WTC11 (cell line): ENCODE data around the gene ISG15. TPM values are rescaled to one million over a fixed set of nuclear protein-coding genes. Genes with fewer than 3 reads are reported as not detected.

Experiments used
- ATAC-seq: fragments of 200-7000 bp; cut with Tn5 transposase; 2 replicates; pipeline ENCODE4 v1.10.0; 2021; ENCODE audit warnings: mild to moderate bottlenecking, moderate library complexity
- CTCF ChIA-PET: fragments of 300-600 bp; sonication (Branson Sonifier 250); formaldehyde crosslinking; loops from one replicate; lab custom pipeline; 2021; ENCODE audit warnings: antibody characterized with exemption; lab: Charles Lee
- POLR2A ChIA-PET: fragments of 350-600 bp; sonication (Branson Sonifier 250); formaldehyde crosslinking; loops from one replicate; lab custom pipeline; 2021; ENCODE audit warnings: antibody characterized with exemption; lab: Charles Lee
- DNase-seq: peaks from one replicate; pipeline ENCODE4 v3.0.0; 2021; ENCODE audit warnings: low spot score
- H3K27ac Mint-ChIP-seq: 2 replicates; pipeline ENCODE4 v1.8.0; 2021; ENCODE audit warnings: mixed read lengths
- H3K27me3 Mint-ChIP-seq: 2 replicates; pipeline ENCODE4 v1.8.0; 2021; ENCODE audit warnings: low read depth, mild to moderate bottlenecking, moderate library complexity, mixed read lengths
- H3K36me3 Mint-ChIP-seq: 2 replicates; pipeline ENCODE4 v1.8.0; 2021; ENCODE audit warnings: mixed read lengths
- H3K4me1 Mint-ChIP-seq: 2 replicates; pipeline ENCODE4 v1.8.0; 2022; ENCODE audit warnings: mixed read lengths
- H3K4me3 Mint-ChIP-seq: 2 replicates; pipeline ENCODE4 v1.8.0; 2021; ENCODE audit warnings: mild to moderate bottlenecking, moderate library complexity, mixed read lengths
- H3K9me3 Mint-ChIP-seq: 2 replicates; pipeline ENCODE4 v1.8.0; 2021; ENCODE audit warnings: mixed read lengths
- CBFB ChIP-seq: sonication (generic); formaldehyde crosslinking; IDR thresholded peaks from 2 replicates; pipeline ENCODE4 v1.8.1; 2022; ENCODE audit warnings: mild to moderate bottlenecking, low read depth, missing genetic modification reagents
- FOXK1 ChIP-seq: sonication (generic); formaldehyde crosslinking; IDR thresholded peaks from 2 replicates; pipeline ENCODE4 v1.8.0; 2022; ENCODE audit warnings: mild to moderate bottlenecking, moderate library complexity, missing genetic modification reagents
- NFYB ChIP-seq: sonication (generic); formaldehyde crosslinking; conservative IDR thresholded peaks from 2 replicates; pipeline ENCODE4 v1.8.0; 2022; ENCODE audit warnings: low read depth, missing genetic modification reagents
- RORB ChIP-seq: fragments of 250-450 bp; sonication (Bioruptor Pico); IDR thresholded peaks from 2 replicates; pipeline ENCODE4 v1.9.0; 2021; ENCODE audit warnings: mild to moderate bottlenecking
- SMAD3 ChIP-seq: sonication (generic); formaldehyde crosslinking; IDR thresholded peaks from 2 replicates; pipeline ENCODE4 v1.8.0; 2022; ENCODE audit warnings: missing genetic modification reagents, mild to moderate bottlenecking, borderline replicate concordance
- TCF7 ChIP-seq: sonication (generic); formaldehyde crosslinking; IDR thresholded peaks from 2 replicates; pipeline ENCODE4 v1.8.0; 2022; ENCODE audit warnings: mild to moderate bottlenecking, low read depth, missing genetic modification reagents, moderate library complexity
- ZBTB43 ChIP-seq: sonication (generic); formaldehyde crosslinking; IDR thresholded peaks from 2 replicates; pipeline ENCODE4 v1.8.1; 2023; ENCODE audit warnings: mild to moderate bottlenecking, missing genetic modification reagents
- ZNF423 ChIP-seq: fragments of 250-450 bp; sonication (Bioruptor Pico); IDR thresholded peaks from 2 replicates; pipeline ENCODE4 v2.1.2; 2022; ENCODE audit warnings: mild to moderate bottlenecking, moderate library complexity
- ZNF671 ChIP-seq: fragments of 250-450 bp; sonication (Bioruptor Pico); IDR thresholded peaks from 2 replicates; pipeline ENCODE4 v1.8.0; 2021; ENCODE audit warnings: mild to moderate bottlenecking
- total RNA-seq: library from RNA; stranded (reverse); gene quantifications from 3 replicates; pipeline ENCODE4 v1.2.3, GENCODE V29; 2021
- TF ChIP-seq, protein P1 (sequence below): fragments of 250-450 bp; sonication (Bioruptor Pico); IDR thresholded peaks from 2 replicates; pipeline ENCODE4 v1.8.0; 2021; ENCODE audit warnings: mild to moderate bottlenecking
- TF ChIP-seq, protein P2 (sequence below): fragments of 200-600 bp; IDR thresholded peaks from 2 replicates; pipeline ENCODE4 v1.8.0; 2022; ENCODE audit warnings: antibody characterized with exemption
- TF ChIP-seq, protein P3 (sequence below): sonication (generic); formaldehyde crosslinking; IDR thresholded peaks from 2 replicates; pipeline ENCODE4 v1.8.0; 2022; ENCODE audit warnings: mild to moderate bottlenecking, missing genetic modification reagents
- TF ChIP-seq, protein P4 (sequence below): sonication (generic); formaldehyde crosslinking; conservative IDR thresholded peaks from 2 replicates; pipeline ENCODE4 v1.8.1; 2023; ENCODE audit warnings: mild to moderate bottlenecking, low read depth, missing genetic modification reagents, moderate library complexity

The ISG15 gene
- total RNA-seq, 1 experiment from 2014 or later = 29.5 TPM

GRCh38 chr1:980602-981395, 32.5 kb upstream of the ISG15 start (continued):
- TF ChIP-seq, protein P1, sequence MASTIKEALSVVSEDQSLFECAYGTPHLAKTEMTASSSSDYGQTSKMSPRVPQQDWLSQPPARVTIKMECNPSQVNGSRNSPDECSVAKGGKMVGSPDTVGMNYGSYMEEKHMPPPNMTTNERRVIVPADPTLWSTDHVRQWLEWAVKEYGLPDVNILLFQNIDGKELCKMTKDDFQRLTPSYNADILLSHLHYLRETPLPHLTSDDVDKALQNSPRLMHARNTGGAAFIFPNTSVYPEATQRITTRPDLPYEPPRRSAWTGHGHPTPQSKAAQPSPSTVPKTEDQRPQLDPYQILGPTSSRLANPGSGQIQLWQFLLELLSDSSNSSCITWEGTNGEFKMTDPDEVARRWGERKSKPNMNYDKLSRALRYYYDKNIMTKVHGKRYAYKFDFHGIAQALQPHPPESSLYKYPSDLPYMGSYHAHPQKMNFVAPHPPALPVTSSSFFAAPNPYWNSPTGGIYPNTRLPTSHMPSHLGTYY = no peak
- no peak for TF ChIP-seq NFYB (CRISPR knock-in tag)

- ATAC-seq (no peak), DNase-seq (no peak)
- H3K9me3 Mint-ChIP-seq = peaks cover 3% of the 10 kb centered on the region
- no peak overlapping the region for H3K27ac Mint-ChIP-seq
- TF ChIP-seq, protein P2, sequence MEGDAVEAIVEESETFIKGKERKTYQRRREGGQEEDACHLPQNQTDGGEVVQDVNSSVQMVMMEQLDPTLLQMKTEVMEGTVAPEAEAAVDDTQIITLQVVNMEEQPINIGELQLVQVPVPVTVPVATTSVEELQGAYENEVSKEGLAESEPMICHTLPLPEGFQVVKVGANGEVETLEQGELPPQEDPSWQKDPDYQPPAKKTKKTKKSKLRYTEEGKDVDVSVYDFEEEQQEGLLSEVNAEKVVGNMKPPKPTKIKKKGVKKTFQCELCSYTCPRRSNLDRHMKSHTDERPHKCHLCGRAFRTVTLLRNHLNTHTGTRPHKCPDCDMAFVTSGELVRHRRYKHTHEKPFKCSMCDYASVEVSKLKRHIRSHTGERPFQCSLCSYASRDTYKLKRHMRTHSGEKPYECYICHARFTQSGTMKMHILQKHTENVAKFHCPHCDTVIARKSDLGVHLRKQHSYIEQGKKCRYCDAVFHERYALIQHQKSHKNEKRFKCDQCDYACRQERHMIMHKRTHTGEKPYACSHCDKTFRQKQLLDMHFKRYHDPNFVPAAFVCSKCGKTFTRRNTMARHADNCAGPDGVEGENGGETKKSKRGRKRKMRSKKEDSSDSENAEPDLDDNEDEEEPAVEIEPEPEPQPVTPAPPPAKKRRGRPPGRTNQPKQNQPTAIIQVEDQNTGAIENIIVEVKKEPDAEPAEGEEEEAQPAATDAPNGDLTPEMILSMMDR = no peak
- TF ChIP-seq ZBTB43 (CRISPR knock-in tag) (no peak), CBFB (CRISPR knock-in tag) (no peak), TCF7 (CRISPR knock-in tag) (no peak), SMAD3 (CRISPR knock-in tag) (no peak), ZNF671 (CRISPR knock-in tag) (no peak), RORB (CRISPR knock-in tag) (no peak), FOXK1 (CRISPR knock-in tag) (no peak), ZNF423 (CRISPR knock-in tag) (no peak)
- TF ChIP-seq, protein P3, sequence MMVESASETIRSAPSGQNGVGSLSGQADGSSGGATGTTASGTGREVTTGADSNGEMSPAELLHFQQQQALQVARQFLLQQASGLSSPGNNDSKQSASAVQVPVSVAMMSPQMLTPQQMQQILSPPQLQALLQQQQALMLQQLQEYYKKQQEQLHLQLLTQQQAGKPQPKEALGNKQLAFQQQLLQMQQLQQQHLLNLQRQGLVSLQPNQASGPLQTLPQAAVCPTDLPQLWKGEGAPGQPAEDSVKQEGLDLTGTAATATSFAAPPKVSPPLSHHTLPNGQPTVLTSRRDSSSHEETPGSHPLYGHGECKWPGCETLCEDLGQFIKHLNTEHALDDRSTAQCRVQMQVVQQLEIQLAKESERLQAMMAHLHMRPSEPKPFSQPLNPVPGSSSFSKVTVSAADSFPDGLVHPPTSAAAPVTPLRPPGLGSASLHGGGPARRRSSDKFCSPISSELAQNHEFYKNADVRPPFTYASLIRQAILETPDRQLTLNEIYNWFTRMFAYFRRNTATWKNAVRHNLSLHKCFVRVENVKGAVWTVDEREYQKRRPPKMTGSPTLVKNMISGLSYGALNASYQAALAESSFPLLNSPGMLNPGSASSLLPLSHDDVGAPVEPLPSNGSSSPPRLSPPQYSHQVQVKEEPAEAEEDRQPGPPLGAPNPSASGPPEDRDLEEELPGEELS = no peak
- TF ChIP-seq, protein P4, sequence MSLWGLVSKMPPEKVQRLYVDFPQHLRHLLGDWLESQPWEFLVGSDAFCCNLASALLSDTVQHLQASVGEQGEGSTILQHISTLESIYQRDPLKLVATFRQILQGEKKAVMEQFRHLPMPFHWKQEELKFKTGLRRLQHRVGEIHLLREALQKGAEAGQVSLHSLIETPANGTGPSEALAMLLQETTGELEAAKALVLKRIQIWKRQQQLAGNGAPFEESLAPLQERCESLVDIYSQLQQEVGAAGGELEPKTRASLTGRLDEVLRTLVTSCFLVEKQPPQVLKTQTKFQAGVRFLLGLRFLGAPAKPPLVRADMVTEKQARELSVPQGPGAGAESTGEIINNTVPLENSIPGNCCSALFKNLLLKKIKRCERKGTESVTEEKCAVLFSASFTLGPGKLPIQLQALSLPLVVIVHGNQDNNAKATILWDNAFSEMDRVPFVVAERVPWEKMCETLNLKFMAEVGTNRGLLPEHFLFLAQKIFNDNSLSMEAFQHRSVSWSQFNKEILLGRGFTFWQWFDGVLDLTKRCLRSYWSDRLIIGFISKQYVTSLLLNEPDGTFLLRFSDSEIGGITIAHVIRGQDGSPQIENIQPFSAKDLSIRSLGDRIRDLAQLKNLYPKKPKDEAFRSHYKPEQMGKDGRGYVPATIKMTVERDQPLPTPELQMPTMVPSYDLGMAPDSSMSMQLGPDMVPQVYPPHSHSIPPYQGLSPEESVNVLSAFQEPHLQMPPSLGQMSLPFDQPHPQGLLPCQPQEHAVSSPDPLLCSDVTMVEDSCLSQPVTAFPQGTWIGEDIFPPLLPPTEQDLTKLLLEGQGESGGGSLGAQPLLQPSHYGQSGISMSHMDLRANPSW (CRISPR knock-in tag) = no peak
- H3K4me3 Mint-ChIP-seq = no peak overlapping the region
- POLR2A ChIA-PET = no interaction called here
- peaks cover 42% of the 10 kb centered on the region for H3K27me3 Mint-ChIP-seq
- no peaks in the 10 kb centered on the region for H3K4me1 Mint-ChIP-seq
- CTCF ChIA-PET = interaction anchor here (1.0 to 6.3 kb wide), 7 partner anchors 15 to 83 kb away, joined by 3 to 47 read pairs (median 7); partner anchors contain the start of genes HES4, ISG15 and PLEKHN1
- peaks cover 3% of the 10 kb centered on the region; the same call in 1 of the 2 replicates for H3K36me3 Mint-ChIP-seq
Observed at GRCh38 chr1:981491-981954, 31.8 kb upstream of the ISG15 start.
